ENCODE data around the gene FADD. TPM values are rescaled to one million over a fixed set of nuclear protein-coding genes. Genes with fewer than 3 reads are reported as not detected.

The FADD gene
- total RNA-seq, 1 donor from 2014 or later, result 21.3 TPM

DNA sequence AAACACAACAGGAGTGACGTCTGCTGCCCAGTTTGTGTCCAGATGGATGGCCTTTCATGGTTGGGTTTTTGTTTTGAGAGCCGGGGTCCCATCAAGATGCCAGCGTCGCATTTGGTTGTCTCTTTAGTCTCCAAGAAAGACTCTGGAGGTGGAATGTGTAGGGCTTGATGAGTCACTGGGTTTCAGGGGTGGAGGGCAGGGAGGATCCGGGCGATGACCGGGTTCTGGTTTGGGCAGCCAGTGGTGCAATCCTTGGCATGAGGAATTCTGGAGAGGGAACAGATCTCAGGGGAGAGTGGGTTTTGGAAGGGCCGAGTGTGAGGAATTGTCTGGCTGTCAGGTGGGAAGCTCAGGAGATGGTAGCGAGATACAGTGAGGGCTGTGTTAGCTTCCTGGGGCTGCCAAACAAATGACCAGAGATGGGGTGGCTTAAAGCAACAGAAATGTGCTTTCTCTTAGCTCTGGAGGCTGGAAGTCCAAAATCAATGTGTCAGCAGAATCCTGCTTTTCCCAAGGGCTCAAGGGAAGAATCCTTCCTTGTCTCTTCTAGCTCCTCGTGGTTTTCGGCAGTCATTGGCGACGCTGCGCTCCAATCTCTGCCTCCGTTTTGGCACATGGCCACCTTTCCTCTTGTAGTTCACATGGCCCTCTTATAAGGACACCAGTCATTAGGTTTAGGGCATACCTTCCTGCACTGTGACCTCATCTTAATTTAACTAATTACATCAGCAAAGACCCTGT is 41.0 kb downstream of the FADD start:
- no peaks in the 10 kb centered on the region for H3K36me3 ChIP-seq
- DNase-seq (no peak), ATAC-seq (no peak)
- no peak overlapping the region for H3K27ac ChIP-seq
- H3K4me1 ChIP-seq, result no peaks in the 10 kb centered on the region
- no peaks in the 10 kb centered on the region for H3K27me3 ChIP-seq
- no peaks in the 10 kb centered on the region for H3K9me3 ChIP-seq
- TF ChIP-seq, protein P1, sequence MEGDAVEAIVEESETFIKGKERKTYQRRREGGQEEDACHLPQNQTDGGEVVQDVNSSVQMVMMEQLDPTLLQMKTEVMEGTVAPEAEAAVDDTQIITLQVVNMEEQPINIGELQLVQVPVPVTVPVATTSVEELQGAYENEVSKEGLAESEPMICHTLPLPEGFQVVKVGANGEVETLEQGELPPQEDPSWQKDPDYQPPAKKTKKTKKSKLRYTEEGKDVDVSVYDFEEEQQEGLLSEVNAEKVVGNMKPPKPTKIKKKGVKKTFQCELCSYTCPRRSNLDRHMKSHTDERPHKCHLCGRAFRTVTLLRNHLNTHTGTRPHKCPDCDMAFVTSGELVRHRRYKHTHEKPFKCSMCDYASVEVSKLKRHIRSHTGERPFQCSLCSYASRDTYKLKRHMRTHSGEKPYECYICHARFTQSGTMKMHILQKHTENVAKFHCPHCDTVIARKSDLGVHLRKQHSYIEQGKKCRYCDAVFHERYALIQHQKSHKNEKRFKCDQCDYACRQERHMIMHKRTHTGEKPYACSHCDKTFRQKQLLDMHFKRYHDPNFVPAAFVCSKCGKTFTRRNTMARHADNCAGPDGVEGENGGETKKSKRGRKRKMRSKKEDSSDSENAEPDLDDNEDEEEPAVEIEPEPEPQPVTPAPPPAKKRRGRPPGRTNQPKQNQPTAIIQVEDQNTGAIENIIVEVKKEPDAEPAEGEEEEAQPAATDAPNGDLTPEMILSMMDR (IDR thresholded peaks at IDR 0.05), result no peak
- intact Hi-C loops (cut with DNase I), result no loop called here
- H3K4me3 ChIP-seq, result no peak overlapping the region

GRCh38 chr11:70244698-70245097 is 41.6 kb downstream of the FADD start:
- Histone ChIP-seq H3K27ac (no peak overlapping the region), H3K9me3 (no peaks in the 10 kb centered on the region), H3K4me1 (no peaks in the 10 kb centered on the region), H3K36me3 (no peaks in the 10 kb centered on the region), H3K4me3 (no peak overlapping the region), H3K27me3 (no peaks in the 10 kb centered on the region)
- ATAC-seq, result no peak
- intact Hi-C loops (cut with DNase I), result no loop called here
- TF ChIP-seq, protein P1 (IDR thresholded peaks at IDR 0.05), result no peak
- no peak for DNase-seq

- intact Hi-C loops (cut with DNase I), result no loop called here
- ATAC-seq (no peak), DNase-seq (no peak)
- Histone ChIP-seq H3K9me3 (no peaks in the 10 kb centered on the region), H3K36me3 (no peaks in the 10 kb centered on the region), H3K4me3 (no peak overlapping the region), H3K27me3 (no peaks in the 10 kb centered on the region), H3K4me1 (no peaks in the 10 kb centered on the region), H3K27ac (no peak overlapping the region)
- TF ChIP-seq, protein P1 (IDR thresholded peaks at IDR 0.05), result no peak
Measured at GRCh38 chr11:70246196-70246595, 43.1 kb downstream of the FADD start.

DNA sequence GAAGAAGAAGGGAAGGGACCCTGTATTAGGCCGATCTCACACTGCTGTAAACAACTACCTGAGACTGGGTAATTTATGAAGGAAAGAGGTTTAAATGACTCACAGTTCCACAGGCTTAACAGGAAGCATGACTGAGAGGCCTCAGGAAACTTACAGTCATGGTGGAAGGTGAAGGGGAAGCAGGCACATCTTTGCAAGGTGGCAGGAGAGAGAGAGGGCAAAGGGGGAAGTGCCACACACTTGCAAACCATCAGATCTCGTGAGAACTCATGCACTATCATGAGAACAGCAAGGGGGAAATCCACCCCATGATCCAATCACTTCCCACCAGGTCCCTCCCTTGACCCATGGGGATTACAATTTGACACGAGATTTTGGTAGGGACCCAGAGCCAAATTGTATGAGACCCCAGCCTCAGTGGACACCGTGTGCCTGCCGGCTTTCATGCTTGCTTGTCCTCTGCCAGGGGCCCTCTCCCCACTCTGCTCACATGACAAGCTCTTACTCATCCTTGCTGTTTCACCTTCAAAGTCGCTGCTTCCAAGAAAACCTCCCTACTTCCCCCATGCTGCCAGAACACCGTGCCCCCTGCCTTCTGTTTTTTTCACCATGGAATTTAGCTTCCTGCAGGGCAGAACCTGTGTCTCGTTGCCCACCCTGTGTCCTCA is 44.1 kb downstream of the FADD start:
- no peak for ATAC-seq
- TF ChIP-seq, protein P1 (IDR thresholded peaks at IDR 0.05), result no peak
- H3K36me3 ChIP-seq, result no peaks in the 10 kb centered on the region
- intact Hi-C loops (cut with DNase I), result no loop called here
- no peaks in the 10 kb centered on the region for H3K9me3 ChIP-seq
- no peak overlapping the region for H3K4me3 ChIP-seq
- no peaks in the 10 kb centered on the region for H3K4me1 ChIP-seq
- DNase-seq, result no peak
- no peaks in the 10 kb centered on the region for H3K27me3 ChIP-seq
- no peak overlapping the region for H3K27ac ChIP-seq

- Histone ChIP-seq H3K4me1 (no peaks in the 10 kb centered on the region), H3K36me3 (no peaks in the 10 kb centered on the region), H3K9me3 (no peaks in the 10 kb centered on the region), H3K27me3 (no peaks in the 10 kb centered on the region), H3K27ac (no peak overlapping the region), H3K4me3 (no peak overlapping the region)
- TF ChIP-seq, protein P1 (IDR thresholded peaks at IDR 0.05), result no peak
- ATAC-seq (peak; percentile 52), DNase-seq (no peak)
- intact Hi-C loops (cut with DNase I), result no loop called here
Measured at GRCh38 chr11:70247710-70248072, 44.6 kb downstream of the FADD start.

Measured in upper lobe of right lung (tissue), 1 donor.